ENCODE data around the gene TMPRSS11E. TPM values are rescaled to one million over a fixed set of nuclear protein-coding genes. Genes with fewer than 3 reads are reported as not detected.
"Not testable (repeated sequence)": the region's sequence is repeated elsewhere in the genome, so short reads cannot be mapped to it uniquely, and the experiment has no call there.

TMPRSS11E gene
- total RNA-seq, 4 donors from 2014 or later: 5.9 to 18.2 (median 9.5) TPM

DNA sequence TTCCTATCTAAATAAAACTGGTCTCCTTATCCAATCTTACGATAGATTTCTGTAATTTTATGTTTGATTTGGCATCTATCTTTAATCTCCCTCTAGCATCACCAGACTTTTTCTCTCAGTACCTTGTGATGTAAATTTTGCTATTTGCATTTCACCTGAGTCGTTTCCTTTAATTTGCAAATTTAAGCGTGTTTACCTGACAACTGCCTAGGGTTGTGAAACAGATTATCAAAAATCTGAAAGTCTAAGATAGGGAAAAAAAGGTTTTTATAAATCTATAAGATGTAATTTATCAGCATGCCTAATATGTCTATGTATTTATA, 39.4 kb upstream of the TMPRSS11E start:
- peaks cover 4% of the 10 kb centered on the region for H3K27me3 ChIP-seq
- H3K4me3 ChIP-seq: no peak overlapping the region
- DNase-seq (ENCODE audit: low spot score in 2 of 2): no peak
- 42% methylated on average over 3 of the region's 3 CpGs for WGBS
- H3K36me3 ChIP-seq: no peaks in the 10 kb centered on the region
- no peaks in the 10 kb centered on the region for H3K9me3 ChIP-seq
- H3K27ac ChIP-seq: no peak overlapping the region
- H3K4me1 ChIP-seq: no peaks in the 10 kb centered on the region
- no peak for TF ChIP-seq POLR2A (IDR thresholded peaks at IDR 0.05)
- TF ChIP-seq POLR2AphosphoS5 (IDR thresholded peaks at IDR 0.05): no peak
- no peak for TF ChIP-seq CTCF (IDR thresholded peaks at IDR 0.05)
- TF ChIP-seq EP300 (IDR thresholded peaks at IDR 0.05): no peak

GRCh38 chr4:68410149-68410548, 37.1 kb upstream of the TMPRSS11E start:
- H3K4me1 ChIP-seq: no peaks in the 10 kb centered on the region
- DNase-seq (ENCODE audit: low spot score in 2 of 2): no peak
- no peak overlapping the region for H3K27ac ChIP-seq
- no peaks in the 10 kb centered on the region for H3K9me3 ChIP-seq
- no peak overlapping the region for H3K4me3 ChIP-seq
- peaks cover 4% of the 10 kb centered on the region for H3K27me3 ChIP-seq
- TF ChIP-seq EP300 (IDR thresholded peaks at IDR 0.05) (no peak), CTCF (IDR thresholded peaks at IDR 0.05) (no peak), POLR2AphosphoS5 (IDR thresholded peaks at IDR 0.05) (no peak), POLR2A (IDR thresholded peaks at IDR 0.05) (no peak)
- 79% methylated on average over 2 of the region's 2 CpGs for WGBS
- no peaks in the 10 kb centered on the region for H3K36me3 ChIP-seq

- 100% methylated on average over 1 of the region's 1 CpG for WGBS
- Histone ChIP-seq H3K27me3 (peaks cover 4% of the 10 kb centered on the region), H3K4me3 (no peak overlapping the region), H3K27ac (no peak overlapping the region), H3K36me3 (no peaks in the 10 kb centered on the region), H3K9me3 (no peaks in the 10 kb centered on the region), H3K4me1 (no peaks in the 10 kb centered on the region)
- no peak for DNase-seq (ENCODE audit: low spot score in 2 of 2)
- TF ChIP-seq POLR2AphosphoS5 (IDR thresholded peaks at IDR 0.05) (no peak), EP300 (IDR thresholded peaks at IDR 0.05) (no peak), CTCF (IDR thresholded peaks at IDR 0.05) (no peak), POLR2A (IDR thresholded peaks at IDR 0.05) (no peak)
Measured at GRCh38 chr4:68410643-68411042, 36.6 kb upstream of the TMPRSS11E start.

DNA sequence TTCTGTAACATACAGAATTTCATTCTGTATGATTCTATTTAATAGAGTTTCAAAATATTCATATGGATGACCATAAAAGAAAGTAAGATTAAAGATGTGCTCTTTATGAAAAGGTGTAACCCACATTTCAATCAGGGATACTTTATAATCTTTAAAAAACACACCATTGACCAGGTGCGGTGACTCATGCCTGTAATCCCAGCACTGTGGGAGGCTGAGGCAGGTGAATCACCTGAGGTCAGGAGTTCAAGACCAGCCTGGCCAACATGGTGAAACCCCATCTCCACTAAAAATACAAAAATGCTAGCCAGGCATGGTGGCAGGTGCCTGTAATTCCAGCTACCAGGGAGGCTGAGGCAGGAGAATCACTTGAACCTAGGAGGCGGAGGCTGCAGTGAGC, 35.2 kb upstream of the TMPRSS11E start:
- H3K4me1 ChIP-seq; H3K36me3 ChIP-seq; H3K27me3 ChIP-seq; H3K9me3 ChIP-seq; H3K4me3 ChIP-seq; H3K27ac ChIP-seq; DNase-seq (ENCODE audit: low spot score in 2 of 2): not testable (repeated sequence)
- WGBS: 100% methylated on average over 2 of the region's 2 CpGs

GRCh38 chr4:68416591-68416990, 30.7 kb upstream of the TMPRSS11E start:
- no peak for DNase-seq (ENCODE audit: low spot score in 2 of 2)
- H3K4me1 ChIP-seq: no peaks in the 10 kb centered on the region
- no peaks in the 10 kb centered on the region for H3K9me3 ChIP-seq
- TF ChIP-seq CTCF (IDR thresholded peaks at IDR 0.05): no peak
- TF ChIP-seq POLR2AphosphoS5 (IDR thresholded peaks at IDR 0.05): no peak
- TF ChIP-seq EP300 (IDR thresholded peaks at IDR 0.05): no peak
- TF ChIP-seq POLR2A (IDR thresholded peaks at IDR 0.05): no peak
- no peaks in the 10 kb centered on the region for H3K27me3 ChIP-seq
- H3K36me3 ChIP-seq: no peaks in the 10 kb centered on the region
- no peak overlapping the region for H3K27ac ChIP-seq
- no peak overlapping the region for H3K4me3 ChIP-seq
- WGBS: 84% methylated on average over 3 of the region's 3 CpGs

- no peaks in the 10 kb centered on the region for H3K9me3 ChIP-seq
- no peaks in the 10 kb centered on the region for H3K36me3 ChIP-seq
- 93% methylated on average over 3 of the region's 3 CpGs for WGBS
- H3K4me3 ChIP-seq: no peak overlapping the region
- H3K4me1 ChIP-seq: no peaks in the 10 kb centered on the region
- no peak for DNase-seq (ENCODE audit: low spot score in 2 of 2)
- no peaks in the 10 kb centered on the region for H3K27me3 ChIP-seq
- H3K27ac ChIP-seq: no peak overlapping the region
- TF ChIP-seq POLR2AphosphoS5 (IDR thresholded peaks at IDR 0.05) (no peak), POLR2A (IDR thresholded peaks at IDR 0.05) (no peak), CTCF (IDR thresholded peaks at IDR 0.05) (no peak), EP300 (IDR thresholded peaks at IDR 0.05) (no peak)
Measured at GRCh38 chr4:68426516-68426915, 20.7 kb upstream of the TMPRSS11E start.

Measured in suprapubic skin (tissue), 4 donors.